Posterior cingulate gyrus (tissue), 11 donors: ENCODE measurements around the gene UBE2L6.
A peak's percentile ranks its signal among the peaks of the same experiment; 100 is the strongest.

Source experiments
- DNase-seq, 10 donors: peaks; one replicate each; pipeline versions ENCODE4 v3.0.0 to v3.0.0-alpha.2; 2020 to 2021; ENCODE audit warnings: mixed read lengths in 3 of 10
- intact Hi-C: fragments of 100-400 bp; cut with DNase I; formaldehyde crosslinking; loops from one replicate; pipeline ENCODE4 v1.15.1; 2023

UBE2L6 gene

DNA sequence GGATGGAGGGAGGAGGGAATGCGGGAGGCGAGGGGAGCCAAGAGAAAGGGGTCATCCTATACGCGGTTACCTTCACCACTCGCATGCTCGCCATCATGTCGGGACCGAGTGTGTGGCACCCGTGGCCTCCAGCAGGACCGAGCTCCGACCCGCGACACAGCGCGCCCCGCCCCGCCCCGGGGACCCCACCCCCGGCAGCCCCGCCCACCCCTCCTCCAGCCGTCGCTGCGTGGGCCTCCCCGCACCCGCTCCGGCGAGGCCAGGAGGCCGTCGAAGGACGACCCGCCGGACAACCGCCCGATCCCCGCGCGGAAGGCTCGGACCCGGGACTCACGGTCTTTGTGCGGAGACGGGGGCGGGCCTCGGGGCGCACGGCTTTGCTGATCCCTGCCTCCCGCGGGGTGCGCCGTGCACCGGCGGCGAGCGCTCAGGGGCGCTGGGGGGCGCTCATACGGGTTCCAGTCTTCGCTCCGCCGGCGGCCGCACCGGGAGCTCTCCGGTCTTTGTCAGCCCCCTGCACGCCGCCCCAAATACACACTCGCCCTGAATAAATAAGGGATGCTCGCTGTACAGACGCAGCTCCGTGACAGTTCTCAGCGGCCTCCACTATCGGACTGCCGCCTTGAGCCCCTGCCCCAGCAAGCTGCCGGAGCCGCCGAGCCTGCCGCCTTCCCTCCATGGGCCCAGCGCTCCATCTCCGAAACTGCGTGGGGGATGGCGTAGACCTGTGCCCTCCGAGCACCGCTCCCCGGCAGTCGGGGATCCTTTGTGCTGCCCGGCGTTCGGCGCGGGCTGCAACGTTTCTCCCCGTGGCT is at the start of gene UBE2L6:
Gene UBE2L6, minus strand, starts transcription at position 158 of the 815 bp plus-strand sequence. Its CDS starts 61 bp downstream, at position 97.
- intact Hi-C loops = loop anchor here (1.0 to 5.0 kb wide), 2 partner anchors 35 to 77 kb away; partner anchors contain the start of gene TIMM10
- DNase-seq = peak; percentile 51 to 96 (median 80)

DNA sequence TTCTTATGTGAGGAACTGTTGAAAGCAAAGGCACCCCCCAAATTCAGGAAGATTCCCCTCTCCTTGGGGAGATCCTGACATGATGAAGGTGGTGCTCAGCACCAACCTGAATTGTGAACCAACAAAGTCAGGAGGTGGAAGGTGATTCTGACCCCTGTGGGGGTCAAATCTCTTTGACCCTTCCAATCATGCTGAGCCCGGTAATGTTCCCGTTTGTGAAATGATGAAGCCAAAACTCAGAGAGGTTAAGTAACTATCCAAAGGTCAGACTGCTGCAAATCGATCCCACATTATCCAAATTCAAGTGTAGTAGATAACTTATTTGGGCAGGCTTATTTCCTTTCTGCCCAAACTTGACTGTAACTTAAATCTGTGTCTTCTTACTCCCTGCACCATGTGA is 49.1 kb upstream of the UBE2L6 start:
- intact Hi-C loops = no loop called here
- no peak for DNase-seq

DNA sequence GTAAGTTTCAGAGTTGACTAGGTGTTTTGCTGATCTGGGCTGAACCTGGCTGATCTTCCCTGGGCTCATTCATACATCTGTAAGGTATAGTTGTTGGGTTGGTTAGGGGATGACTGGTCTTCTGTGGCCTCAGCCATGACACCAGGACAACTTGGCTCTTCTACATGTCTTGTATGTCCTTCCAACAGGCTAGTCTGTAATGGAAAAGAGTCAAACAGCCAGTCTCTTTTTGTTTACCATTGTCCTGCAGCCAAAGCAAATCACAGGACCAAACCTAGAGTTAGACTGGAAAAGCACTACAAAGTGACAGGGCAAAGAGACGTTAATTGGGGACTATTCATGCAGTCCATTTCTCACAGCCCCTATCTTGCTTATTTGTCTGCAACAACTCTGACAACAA is 47.8 kb upstream of the UBE2L6 start:
- intact Hi-C loops = no loop called here
- no peak for DNase-seq

DNA sequence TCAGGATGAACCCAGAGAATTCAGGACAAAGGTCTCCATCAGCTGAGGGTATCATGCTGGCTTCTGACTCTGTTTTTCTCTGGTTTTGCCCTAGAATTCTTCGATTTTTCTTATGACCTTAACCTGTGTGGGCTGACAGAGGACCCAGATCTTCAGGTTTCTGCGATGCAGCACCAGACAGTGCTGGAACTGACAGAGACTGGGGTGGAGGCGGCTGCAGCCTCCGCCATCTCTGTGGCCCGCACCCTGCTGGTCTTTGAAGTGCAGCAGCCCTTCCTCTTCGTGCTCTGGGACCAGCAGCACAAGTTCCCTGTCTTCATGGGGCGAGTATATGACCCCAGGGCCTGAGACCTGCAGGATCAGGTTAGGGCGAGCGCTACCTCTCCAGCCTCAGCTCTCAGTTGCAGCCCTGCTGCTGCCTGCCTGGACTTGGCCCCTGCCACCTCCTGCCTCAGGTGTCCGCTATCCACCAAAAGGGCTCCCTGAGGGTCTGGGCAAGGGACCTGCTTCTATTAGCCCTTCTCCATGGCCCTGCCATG is 46.8 kb upstream of the UBE2L6 start:
- DNase-seq = no peak
- intact Hi-C loops = no loop called here

DNA sequence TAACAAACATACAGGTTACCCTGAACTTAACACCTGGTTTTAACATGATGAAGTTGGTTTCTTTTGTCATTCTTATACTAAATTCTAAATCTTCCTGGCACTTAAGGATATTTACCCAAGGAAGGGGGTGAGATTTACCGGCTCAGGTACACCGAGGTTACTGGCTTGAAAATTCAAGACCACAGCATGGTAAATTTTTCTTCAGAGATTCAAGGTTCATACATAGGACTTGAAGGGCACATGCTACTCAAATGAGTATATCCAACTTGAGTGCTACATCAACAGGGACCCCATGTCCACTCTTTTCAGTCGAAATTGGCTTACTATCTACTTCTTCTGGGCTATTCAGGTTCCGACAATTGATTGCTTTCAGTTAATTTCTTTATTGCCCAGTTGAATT is 42.7 kb upstream of the UBE2L6 start:
- intact Hi-C loops = no loop called here

DNA sequence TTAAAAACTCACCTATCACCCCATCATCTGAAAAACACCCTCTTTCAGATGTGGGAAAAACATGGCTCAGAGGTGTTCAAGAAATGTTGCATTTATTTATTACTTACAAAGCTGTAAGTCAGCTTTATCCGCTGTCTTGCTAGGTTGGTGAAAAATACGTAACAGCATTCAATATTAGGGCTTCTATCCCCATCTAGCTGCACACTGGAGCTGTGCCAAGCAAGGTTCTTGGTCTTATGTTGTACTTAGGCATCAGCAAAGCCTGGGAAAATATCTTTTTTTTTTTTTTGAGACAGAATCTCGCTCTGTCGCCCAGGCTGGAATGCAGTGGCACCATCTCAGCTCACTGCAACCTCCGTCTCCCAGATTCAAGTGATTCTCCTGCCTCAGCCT is 37.6 kb upstream of the UBE2L6 start:
- intact Hi-C loops = no loop called here
- no peak for DNase-seq

More for the DNA sequence above, 42.7 kb upstream of the UBE2L6 start:
- DNase-seq = no peak

DNA sequence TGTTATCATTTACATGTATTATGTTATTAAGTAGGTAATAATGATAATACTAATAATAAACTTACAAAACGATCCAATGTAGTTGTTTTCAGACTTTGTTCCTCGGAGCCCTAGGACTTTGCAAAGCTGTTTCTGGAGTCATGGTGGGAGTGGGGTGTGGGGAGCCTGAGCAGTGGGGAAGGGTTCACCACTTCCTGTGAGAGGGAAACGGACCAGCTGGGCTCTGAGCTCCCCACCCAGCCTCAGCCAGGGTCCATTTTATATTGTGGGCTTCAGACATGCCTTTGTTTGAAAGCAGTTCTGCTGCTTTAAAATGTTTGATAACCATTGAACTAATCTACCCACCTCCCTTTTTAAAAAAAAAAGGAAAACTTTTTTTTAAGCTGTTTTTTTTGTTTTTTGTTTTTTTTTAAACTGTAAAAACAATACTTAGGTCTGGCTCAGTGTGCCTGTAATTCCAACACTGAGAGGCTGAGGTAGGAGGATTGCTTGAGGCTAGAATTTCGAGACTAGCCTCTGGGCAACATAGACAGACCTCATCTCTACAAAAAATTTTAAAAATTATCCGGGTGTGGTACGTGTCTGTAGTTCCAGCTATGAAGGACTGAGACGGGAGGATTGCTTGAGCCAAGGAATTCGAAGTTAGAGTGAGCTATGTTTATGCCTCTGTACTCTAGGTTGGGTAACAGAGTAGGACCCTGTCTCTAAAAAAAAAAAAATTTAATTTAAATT is 37.0 kb upstream of the UBE2L6 start:
- intact Hi-C loops = no loop called here
- no peak for DNase-seq

DNA sequence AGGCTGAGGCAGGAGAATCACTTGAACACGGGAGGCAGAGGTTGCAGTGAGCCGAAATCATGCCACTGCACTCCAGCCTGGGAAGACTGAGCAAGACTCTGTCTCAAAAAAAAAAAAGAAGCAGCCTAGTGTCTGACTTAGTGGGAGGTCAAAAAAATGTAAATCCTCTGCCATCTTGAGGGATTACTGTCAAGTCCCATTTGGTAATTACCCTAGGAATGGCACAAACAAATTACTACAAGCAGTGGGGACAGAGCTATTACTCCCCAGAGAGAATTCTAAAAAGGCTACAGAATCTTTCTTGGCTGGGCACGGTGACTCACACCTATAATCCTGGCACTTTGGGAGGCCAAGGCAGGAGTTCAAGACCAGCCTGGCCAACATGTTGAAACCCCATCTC is 33.8 kb upstream of the UBE2L6 start:
- no peak for DNase-seq
- intact Hi-C loops = no loop called here

DNA sequence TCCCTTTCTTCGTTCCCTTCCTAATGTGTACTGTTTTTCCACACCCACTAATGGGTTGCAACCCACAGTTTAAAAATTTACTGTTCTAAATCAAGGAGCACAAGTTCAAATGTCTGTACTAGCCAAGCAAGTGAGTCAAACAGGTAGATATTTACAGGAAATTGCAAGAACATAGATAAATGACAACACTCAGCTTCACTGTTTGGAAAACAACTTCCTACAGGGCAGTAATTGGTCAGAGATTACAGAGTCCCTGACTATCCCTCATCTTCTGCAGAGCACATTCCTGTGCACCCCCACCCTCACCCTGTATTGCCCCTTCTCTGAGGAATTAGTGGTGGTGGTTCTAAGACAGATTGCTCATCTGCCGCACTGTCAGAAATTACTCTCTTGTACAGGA is 31.9 kb upstream of the UBE2L6 start:
- DNase-seq = no peak
- intact Hi-C loops = no loop called here

DNA sequence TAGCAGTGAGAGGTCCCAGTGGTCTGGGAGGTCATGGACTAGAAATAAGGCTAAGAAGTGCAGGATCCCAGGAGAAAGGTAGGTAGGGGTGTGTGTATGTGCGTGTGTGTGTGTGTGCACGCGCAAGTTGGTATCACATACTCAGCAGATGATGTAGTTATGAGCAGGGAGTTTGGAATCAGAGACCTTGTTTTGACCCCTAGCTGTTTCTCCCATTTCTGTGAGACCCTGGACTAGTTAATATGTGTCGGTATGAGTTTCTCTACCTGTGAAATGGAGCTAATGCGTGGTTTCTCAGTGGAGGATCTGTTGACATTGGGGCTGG is 31.3 kb upstream of the UBE2L6 start:
- no peak for DNase-seq
- intact Hi-C loops = no loop called here

DNA sequence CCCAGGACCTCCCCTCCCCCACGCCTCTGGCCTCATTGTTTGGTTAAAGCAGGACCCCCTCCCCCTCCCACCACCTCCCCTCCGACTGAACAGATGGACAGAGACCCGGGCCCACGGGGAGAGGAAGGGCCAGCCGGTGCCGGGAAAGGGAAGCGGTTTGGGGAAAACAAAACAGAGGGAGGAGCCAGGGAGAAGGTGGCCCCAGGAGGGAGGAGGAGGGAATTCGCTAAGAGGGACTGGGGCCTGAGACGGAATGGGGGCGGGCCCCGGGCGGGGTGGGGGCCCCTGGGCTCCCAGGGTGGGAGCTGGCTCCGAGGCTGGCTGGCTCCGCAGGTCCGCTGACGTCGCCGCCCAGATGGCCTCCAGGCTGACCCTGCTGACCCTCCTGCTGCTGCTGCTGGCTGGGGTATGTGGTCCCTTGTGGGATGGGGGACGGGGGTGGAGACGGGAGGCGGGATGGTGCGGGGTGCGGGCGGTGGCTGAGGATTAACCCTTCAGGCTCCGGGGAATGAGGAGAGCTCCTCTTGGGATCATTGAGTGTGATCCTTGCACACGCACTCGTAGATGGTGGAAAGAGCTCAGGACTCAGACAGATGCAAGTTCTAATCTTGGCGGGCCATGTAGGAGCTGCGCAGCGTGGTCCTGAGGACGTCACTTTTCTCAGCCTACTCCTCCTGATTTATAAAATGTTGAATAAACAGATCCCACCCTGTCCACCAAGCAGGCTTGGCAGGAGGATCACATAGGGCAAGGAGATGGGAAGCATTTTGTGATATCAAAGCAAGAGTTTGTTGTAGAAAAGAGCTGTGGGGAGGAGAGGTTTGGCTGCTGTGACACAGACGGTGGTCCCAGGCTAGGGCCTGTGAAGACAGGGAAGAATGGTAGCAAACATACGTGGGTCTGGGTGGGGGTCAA is 30.7 kb upstream of the UBE2L6 start:
- peak; percentile 19 to 93 (median 58) for DNase-seq
- intact Hi-C loops = no loop called here

DNA sequence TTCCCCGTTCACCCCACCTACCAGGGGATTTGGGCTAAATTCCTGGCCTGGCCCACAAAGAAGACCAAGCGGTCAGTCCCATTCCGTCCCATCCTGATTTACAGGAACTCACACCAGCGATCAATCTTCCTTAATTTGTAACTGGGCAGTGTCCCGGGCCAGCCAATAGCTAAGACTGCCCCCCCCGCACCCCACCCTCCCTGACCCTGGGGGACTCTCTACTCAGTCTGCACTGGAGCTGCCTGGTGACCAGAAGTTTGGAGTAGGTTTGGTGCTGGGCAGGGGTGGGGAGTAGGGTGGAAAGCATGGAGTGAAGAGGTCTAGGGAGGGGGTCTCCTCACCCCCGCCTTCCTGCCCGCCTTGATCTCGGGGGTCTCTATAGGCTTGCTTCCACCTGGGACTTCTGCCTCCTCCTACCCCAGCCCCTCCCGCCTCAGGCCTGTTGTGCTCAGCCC is 30.0 kb upstream of the UBE2L6 start, which contains the start of gene SERPING1:
Gene SERPING1, plus strand, starts transcription at position 225 of the 455 bp plus-strand sequence. CDS start 586 bp downstream, outside the sequence.
- DNase-seq = peak in 2 of 10 donors; percentile 20 to 82
- intact Hi-C loops = no loop called here

DNA sequence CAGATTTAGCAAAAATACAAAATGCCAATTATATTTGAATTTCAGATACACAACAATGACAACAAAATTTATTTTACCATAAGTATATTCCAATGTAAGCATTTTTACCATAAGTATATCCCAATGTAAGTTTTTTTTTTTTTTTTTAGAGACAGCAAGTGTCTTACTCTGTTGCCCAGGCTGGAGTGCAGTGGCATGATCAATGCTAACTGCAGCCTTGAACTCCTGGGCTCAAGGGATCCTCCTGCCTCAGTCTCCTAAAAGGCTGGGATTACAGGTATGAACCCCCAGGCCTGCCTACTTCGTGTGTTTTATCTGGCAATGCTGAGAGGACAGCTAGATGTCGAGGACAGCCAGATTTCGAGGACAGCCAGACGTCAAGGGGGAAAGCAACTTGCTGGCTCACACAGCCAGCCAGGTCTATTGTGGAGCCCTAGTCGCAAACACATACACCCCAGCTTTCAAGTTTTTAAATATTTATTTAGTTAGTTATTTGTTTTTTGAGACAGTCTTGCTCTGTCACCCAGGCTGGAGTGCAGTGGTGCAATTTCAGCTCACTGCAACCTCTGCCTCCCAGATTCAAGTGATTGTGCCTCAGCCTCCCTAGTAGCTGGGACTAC is 28.9 kb upstream of the UBE2L6 start:
- no peak for DNase-seq
- intact Hi-C loops = no loop called here

DNA sequence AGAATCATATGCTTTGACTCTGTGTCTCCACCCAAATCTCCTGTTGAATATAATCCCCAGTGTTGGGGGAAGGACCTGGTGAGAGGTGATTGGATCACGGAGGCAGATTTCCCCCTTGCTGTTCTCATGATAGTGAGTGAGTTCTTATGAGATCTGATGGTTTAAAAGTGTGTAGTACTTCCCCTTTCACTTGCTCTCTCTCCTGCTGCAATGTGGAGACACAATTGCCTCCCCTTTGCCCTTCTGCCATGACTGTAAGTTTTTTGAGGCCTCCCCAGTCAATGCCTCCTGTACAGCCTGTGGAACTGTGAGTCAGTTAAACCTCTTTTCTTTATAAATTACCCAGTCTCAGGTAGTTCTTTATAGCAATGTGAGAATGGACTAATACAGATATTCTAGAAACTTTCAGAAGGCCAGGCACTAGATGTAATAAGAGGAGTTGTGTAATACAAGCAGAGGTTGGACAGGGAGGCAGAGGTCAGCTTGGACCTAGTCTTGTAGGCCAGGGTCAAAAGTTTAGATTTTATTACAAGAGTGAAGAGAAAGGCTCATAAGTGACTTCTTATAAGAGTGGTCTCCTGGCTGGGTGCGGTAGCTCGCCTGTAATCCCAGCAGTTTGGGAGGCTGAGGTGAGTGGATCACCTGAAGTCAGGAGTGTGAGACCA is 20.7 kb upstream of the UBE2L6 start:
- intact Hi-C loops = no loop called here
- no peak for DNase-seq

DNA sequence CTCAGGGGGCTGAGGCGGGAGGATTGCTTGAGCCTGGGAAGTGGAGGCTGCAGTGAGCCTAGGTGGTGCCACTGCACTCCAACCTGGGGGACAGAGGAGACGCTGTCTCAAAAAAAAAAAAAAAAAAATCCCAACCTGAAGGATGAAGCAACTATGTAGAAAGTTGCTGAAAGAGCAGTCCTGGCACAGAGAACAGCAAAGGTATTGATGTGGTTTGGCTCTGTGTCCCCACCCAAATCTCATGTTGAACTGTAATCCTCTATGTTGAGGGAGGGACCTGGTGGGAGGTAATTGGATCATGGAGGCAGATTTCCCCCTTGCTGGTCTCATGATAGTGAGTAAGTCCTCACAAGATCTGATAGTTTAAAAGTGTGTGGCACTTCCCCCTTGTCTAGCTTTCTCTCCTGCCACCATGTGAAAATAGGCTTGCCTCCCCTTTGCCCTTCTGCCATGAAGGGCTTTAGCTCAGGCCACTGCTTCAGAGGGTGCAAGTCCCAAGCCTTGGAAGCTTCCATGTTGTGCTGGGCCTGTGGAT is 19.3 kb upstream of the UBE2L6 start:
- DNase-seq = no peak
- intact Hi-C loops = no loop called here

DNA sequence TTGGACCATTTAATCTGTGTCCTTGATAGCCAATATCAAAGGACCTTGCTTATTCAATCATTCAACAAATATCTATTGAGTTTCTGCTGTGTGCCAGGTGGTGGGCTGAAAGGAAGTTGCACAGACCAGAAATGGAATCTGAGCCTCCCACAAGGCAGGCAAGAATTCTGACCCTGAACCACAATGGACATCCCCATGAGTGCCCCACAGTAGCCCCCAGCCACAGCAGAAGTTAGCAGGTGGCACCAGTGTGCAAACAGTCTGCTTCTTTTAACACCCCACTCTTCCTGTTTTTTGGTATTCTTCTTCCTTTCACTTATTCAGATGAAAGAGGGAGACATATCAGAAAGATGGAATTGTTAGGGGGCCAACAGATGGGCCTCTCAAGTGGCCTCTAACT is 17.8 kb upstream of the UBE2L6 start:
- intact Hi-C loops = no loop called here
- DNase-seq = no peak

DNA sequence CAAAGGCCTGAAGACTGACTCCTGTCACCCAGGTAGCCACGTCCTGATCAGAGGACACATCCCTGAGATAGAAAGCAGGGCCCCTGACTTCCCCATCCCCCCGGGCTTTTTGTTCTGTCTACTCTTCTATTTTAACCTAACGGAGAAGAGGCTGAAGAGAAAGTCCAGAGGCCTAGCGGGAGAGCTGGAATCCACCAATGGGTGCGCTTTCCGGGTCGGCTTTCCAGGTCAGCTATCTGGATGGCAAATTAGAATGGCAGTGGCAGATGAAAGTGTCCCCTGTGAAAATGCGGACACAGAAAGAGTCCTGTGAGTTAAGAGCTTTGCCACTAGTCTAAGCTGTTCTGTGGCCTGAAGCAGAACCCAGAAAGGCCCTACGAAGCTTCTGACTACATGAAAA is 16.9 kb upstream of the UBE2L6 start:
- no peak for DNase-seq
- intact Hi-C loops = no loop called here

DNA sequence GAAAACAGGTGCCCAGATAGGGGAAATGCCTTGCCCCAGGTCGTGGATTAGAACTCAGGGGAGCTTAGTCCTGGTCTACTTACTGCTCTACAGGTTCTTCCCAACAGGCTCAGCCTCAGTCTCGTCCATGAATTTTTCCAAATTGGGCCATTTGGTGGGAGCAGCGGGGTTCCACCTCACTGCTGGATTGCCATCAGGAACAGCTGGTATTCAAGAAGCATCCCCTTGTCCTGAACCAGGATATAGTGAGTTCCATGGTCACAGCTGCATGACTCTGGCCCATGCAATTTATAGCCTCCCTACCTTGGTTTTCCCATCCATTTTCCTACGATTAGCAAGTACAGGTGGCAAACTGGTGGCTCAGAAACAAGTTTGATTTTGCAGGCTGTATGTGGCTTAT is 6.6 kb upstream of the UBE2L6 start:
- intact Hi-C loops = no loop called here
- no peak for DNase-seq

DNA sequence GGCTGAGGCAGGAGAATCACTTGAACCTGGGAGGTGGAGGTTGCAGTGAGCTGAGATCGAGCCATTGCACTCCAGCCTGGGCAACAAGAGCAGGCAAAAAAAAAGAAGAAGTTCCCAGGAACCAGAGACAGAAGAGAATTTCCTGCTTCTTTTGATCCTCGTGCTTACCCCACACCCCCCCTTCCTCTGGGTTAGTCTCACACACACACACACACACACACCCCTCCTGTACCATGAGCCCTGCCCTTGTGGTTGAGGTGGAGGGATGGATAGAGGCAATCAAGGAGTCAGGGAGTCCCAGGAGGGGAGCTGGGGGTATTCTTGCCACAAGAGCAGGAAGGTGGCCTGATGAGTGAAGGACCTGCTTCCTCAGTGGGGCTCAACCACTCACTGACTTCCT is 4.1 kb upstream of the UBE2L6 start:
- intact Hi-C loops = no loop called here
- DNase-seq = peak in 1 of 10 donors; percentile 21
